Breast epithelium (tissue), 4 donors: ENCODE data around the gene SYNE1. TPM values are rescaled to one million over a fixed set of nuclear protein-coding genes. Genes with fewer than 3 reads are reported as not detected.

Experiments
- DNase-seq, 2 donors: peaks; one replicate each; pipeline ENCODE4 v3.0.0-alpha.2; 2019; ENCODE audit warnings: low spot score in 2 of 2
- H3K27ac ChIP-seq, 2 donors: fragments of 200-600 bp; sonication (generic) in 1 of 2; one replicate each; pipeline ENCODE4 v1.5.1; 2016 to 2019; ENCODE audit warnings: mild to moderate bottlenecking in 1 of 2
- H3K27me3 ChIP-seq, 2 donors: fragments of 200-600 bp; sonication (generic) in 1 of 2; one replicate each; pipeline versions ENCODE4 v1.5.1 to v1.6.0; 2017 to 2019; ENCODE audit warnings: control low read depth in 1 of 2, mild to moderate bottlenecking in 1 of 2
- H3K36me3 ChIP-seq: fragments of 200-600 bp; one replicate; pipeline ENCODE4 v1.5.1; 2019
- H3K4me1 ChIP-seq, 2 donors: fragments of 200-600 bp; sonication (generic); one replicate each; pipeline ENCODE4 v1.5.1; 2016 to 2019; ENCODE audit warnings: control low read depth in 1 of 2
- H3K4me3 ChIP-seq, 3 donors: fragments of 200-600 bp; sonication (generic); 1 replicate in 2 of 3; 2 replicates in 1 of 3; pipeline ENCODE4 v1.5.1; 2016 to 2019; ENCODE audit warnings: mild to moderate bottlenecking in 3 of 3, moderate library complexity in 2 of 3
- H3K9me3 ChIP-seq, 2 donors: fragments of 200-600 bp; sonication (generic) in 1 of 2; one replicate each; pipeline ENCODE4 v1.5.1; 2016 to 2019; ENCODE audit warnings: control low read depth in 1 of 2
- POLR2A ChIP-seq: fragments of 450-650 bp; IDR thresholded peaks from one replicate; pipeline ENCODE4 v1.6.1; 2016; ENCODE audit warnings: antibody characterized with exemption, mild to moderate bottlenecking, moderate library complexity
- POLR2AphosphoS5 ChIP-seq, 3 donors: sonication (generic); formaldehyde crosslinking; IDR thresholded peaks; one replicate each; pipeline ENCODE4 v1.6.1; 2017; ENCODE audit warnings: antibody characterized with exemption in 3 of 3
- intact Hi-C: fragments of 100-400 bp; cut with DNase I; formaldehyde crosslinking; loops from one replicate; pipeline ENCODE4 v1.15.1; 2023; ENCODE audit warnings: low total_unique reads
- total RNA-seq, 3 donors: library from RNA; depleted of rRNA; stranded (reverse); fragments of >200 nt; gene quantifications; one replicate each; pipeline ENCODE4 v1.1.0, GENCODE V29; 2016
- TF ChIP-seq, protein P1 (sequence below), 3 donors: fragments of 450-650 bp; IDR thresholded peaks; one replicate each; pipeline ENCODE4 v1.5.1; 2016 to 2017; ENCODE audit warnings: antibody characterized with exemption in 3 of 3, mild to moderate bottlenecking in 3 of 3, moderate library complexity in 3 of 3

Gene SYNE1
- total RNA-seq, 3 donors from 2014 or later, result 80.9 to 106 (median 95.7) TPM

GRCh38 chr6:152223636-152224035 is 413.5 kb downstream of the SYNE1 start:
- Histone ChIP-seq H3K27ac (no peak overlapping the region), H3K9me3 (peaks cover 0 to 8% of the 10 kb centered on the region in 2 donors)

GRCh38 chr6:152221806-152222628 is 415.1 kb downstream of the SYNE1 start:
- Histone ChIP-seq H3K36me3 (no peaks in the 10 kb centered on the region), H3K27ac (no peak overlapping the region), H3K27me3 (no peaks in the 10 kb centered on the region), H3K4me3 (no peak overlapping the region), H3K4me1 (no peaks in the 10 kb centered on the region), H3K9me3 (peaks cover 0 to 8% of the 10 kb centered on the region in 2 donors)
- TF ChIP-seq POLR2A (no peak), POLR2AphosphoS5 (IDR thresholded peaks at IDR 0.05) (no peak)
- TF ChIP-seq, protein P1, sequence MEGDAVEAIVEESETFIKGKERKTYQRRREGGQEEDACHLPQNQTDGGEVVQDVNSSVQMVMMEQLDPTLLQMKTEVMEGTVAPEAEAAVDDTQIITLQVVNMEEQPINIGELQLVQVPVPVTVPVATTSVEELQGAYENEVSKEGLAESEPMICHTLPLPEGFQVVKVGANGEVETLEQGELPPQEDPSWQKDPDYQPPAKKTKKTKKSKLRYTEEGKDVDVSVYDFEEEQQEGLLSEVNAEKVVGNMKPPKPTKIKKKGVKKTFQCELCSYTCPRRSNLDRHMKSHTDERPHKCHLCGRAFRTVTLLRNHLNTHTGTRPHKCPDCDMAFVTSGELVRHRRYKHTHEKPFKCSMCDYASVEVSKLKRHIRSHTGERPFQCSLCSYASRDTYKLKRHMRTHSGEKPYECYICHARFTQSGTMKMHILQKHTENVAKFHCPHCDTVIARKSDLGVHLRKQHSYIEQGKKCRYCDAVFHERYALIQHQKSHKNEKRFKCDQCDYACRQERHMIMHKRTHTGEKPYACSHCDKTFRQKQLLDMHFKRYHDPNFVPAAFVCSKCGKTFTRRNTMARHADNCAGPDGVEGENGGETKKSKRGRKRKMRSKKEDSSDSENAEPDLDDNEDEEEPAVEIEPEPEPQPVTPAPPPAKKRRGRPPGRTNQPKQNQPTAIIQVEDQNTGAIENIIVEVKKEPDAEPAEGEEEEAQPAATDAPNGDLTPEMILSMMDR (IDR thresholded peaks at IDR 0.05), result no peak
- intact Hi-C loops, result no loop called here
- no peak for DNase-seq

More at GRCh38 chr6:152223636-152224035, 413.5 kb downstream of the SYNE1 start:
- Histone ChIP-seq H3K27me3 (no peaks in the 10 kb centered on the region), H3K36me3 (no peaks in the 10 kb centered on the region), H3K4me1 (no peaks in the 10 kb centered on the region), H3K4me3 (no peak overlapping the region)
- DNase-seq, result no peak
- no peak for TF ChIP-seq POLR2AphosphoS5 (IDR thresholded peaks at IDR 0.05)
- TF ChIP-seq POLR2A, result no peak
- TF ChIP-seq, protein P1 (IDR thresholded peaks at IDR 0.05), result no peak
- intact Hi-C loops, result no loop called here

DNA sequence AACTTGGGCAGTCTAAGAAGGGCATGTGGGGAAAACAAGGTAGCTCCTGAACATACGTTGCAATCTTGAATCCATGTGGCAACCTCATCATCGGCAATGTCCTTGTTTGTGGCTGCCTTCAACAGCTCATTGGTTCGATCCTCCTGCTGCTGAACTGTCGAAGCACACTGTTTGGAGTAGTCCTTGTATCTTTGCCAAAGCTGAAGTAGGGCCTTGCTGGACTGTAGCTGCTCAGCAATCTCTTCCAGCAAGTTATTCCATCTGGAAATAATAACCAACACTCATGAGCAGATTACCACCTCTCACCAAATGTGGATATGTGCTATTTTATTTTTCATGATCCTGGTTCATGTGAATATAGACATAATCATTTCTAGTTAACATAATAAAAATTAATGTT is 416.4 kb downstream of the SYNE1 start:
- TF ChIP-seq POLR2A (no peak), POLR2AphosphoS5 (IDR thresholded peaks at IDR 0.05) (no peak)
- TF ChIP-seq, protein P1 (IDR thresholded peaks at IDR 0.05), result no peak
- Histone ChIP-seq H3K4me3 (no peak overlapping the region), H3K36me3 (no peaks in the 10 kb centered on the region), H3K9me3 (peaks cover 0 to 8% of the 10 kb centered on the region in 2 donors), H3K4me1 (no peaks in the 10 kb centered on the region), H3K27ac (no peak overlapping the region), H3K27me3 (no peaks in the 10 kb centered on the region)
- intact Hi-C loops, result no loop called here
- no peak for DNase-seq

- H3K27me3 ChIP-seq, result no peaks in the 10 kb centered on the region
- peaks cover 0 to 8% of the 10 kb centered on the region in 2 donors for H3K9me3 ChIP-seq
- intact Hi-C loops, result loop anchor here (10.0 kb wide), 1 partner anchor 726 kb away; no protein-coding TSS in a partner anchor
- H3K36me3 ChIP-seq, result no peaks in the 10 kb centered on the region
- H3K27ac ChIP-seq, result no peak overlapping the region
- no peak for DNase-seq
- no peak overlapping the region for H3K4me3 ChIP-seq
- H3K4me1 ChIP-seq, result no peaks in the 10 kb centered on the region
- TF ChIP-seq POLR2A (no peak), POLR2AphosphoS5 (IDR thresholded peaks at IDR 0.05) (no peak)
- TF ChIP-seq, protein P1 (IDR thresholded peaks at IDR 0.05), result no peak
Observed at GRCh38 chr6:152218887-152219286, 418.3 kb downstream of the SYNE1 start.

DNA sequence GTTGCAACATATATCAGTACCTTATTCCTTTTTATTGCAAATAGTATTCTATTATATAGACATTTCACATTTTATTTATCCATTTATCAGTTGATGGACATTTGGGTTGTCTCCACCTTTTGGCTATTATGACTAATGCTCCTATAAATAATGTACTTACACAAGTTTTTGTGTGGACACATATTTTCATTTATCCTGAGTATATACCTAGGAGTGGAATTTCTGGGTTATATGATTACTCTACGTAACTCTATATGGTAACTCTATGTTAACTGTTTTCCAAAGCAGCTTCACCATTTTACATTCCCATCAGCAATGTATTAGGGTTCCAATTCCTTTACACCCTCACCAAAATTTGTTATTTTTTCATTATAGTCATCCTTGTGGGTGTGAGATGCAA is 424.7 kb downstream of the SYNE1 start:
- Histone ChIP-seq H3K36me3 (peaks cover 9% of the 10 kb centered on the region), H3K4me1 (no peaks in the 10 kb centered on the region), H3K27ac (no peak overlapping the region), H3K4me3 (no peak overlapping the region), H3K27me3 (no peaks in the 10 kb centered on the region), H3K9me3 (no peaks in the 10 kb centered on the region)
- no peak for TF ChIP-seq POLR2A
- no peak for TF ChIP-seq POLR2AphosphoS5 (IDR thresholded peaks at IDR 0.05)
- TF ChIP-seq, protein P1 (IDR thresholded peaks at IDR 0.05), result no peak
- intact Hi-C loops, result loop anchor here (10.0 kb wide), 1 partner anchor 732 kb away; no protein-coding TSS in a partner anchor
- no peak for DNase-seq
